Heart right ventricle (tissue), 16 donors: ENCODE results near the gene GSK3A. TPM values are rescaled to one million over a fixed set of nuclear protein-coding genes. Genes with fewer than 3 reads are reported as not detected.
A peak's percentile ranks its signal among the peaks of the same experiment; 100 is the strongest.

Source experiments
- ATAC-seq, 8 donors: fragments of 200-7000 bp; cut with Tn5 transposase; one replicate each; pipeline ENCODE4 v1.9.1; 2020; ENCODE audit warnings: mild to moderate bottlenecking in 8 of 8, moderate library complexity in 8 of 8, moderate number of reproducible peaks in 1 of 8
- DNase-seq, 2 donors: peaks; one replicate each; pipeline ENCODE4 v3.0.0-alpha.2; 2020
- H3K27ac ChIP-seq, 10 donors: fragments of 200-600 bp; sonication (generic) in 2 of 10; one replicate each; pipeline versions ENCODE4 v1.5.0 to v1.8.0; 2020 to 2022; ENCODE audit warnings: mild to moderate bottlenecking in 3 of 10
- H3K27me3 ChIP-seq, 7 donors: fragments of 200-600 bp; one replicate each; pipeline ENCODE4 v1.8.0; 2021 to 2022; ENCODE audit warnings: mild to moderate bottlenecking in 2 of 7
- H3K36me3 ChIP-seq, 9 donors: fragments of 200-600 bp; sonication (generic) in 1 of 9; one replicate each; pipeline versions ENCODE4 v1.5.0 to v1.8.0; 2020 to 2022; ENCODE audit warnings: mild to moderate bottlenecking in 2 of 9
- H3K4me1 ChIP-seq, 9 donors: fragments of 200-600 bp; sonication (generic) in 1 of 9; one replicate each; pipeline versions ENCODE4 v1.5.0 to v1.8.0; 2020 to 2022; ENCODE audit warnings: mild to moderate bottlenecking in 4 of 9
- H3K4me3 ChIP-seq, 10 donors: fragments of 200-600 bp; sonication (generic) in 2 of 10; one replicate each; pipeline versions ENCODE4 v1.5.0 to v1.8.0; 2020 to 2022; ENCODE audit warnings: mild to moderate bottlenecking in 7 of 10, moderate library complexity in 2 of 10
- H3K9me3 ChIP-seq, 11 donors: fragments of 200-600 bp in 10 of 11; sonication (generic) in 2 of 11; one replicate each; pipeline versions ENCODE4 v1.5.0 to v1.8.0; 2013 to 2022; ENCODE audit warnings: mild to moderate bottlenecking in 2 of 11, control low read depth in 1 of 11, moderate library complexity in 1 of 11
- WGBS, 2 donors: extraction: QIAGEN DNeasy Blood & Tissue Kit; methylation state at CpG; one replicate each; pipeline ENCODE4 v1.1.7; 2013; ENCODE audit warnings: inconsistent platforms in 1 of 2; 5-methylcytosine and 5-hydroxymethylcytosine counted together
- intact Hi-C, 10 donors: fragments of 100-400 bp; cut with DNase I; formaldehyde crosslinking; loops; one replicate each; pipeline versions ENCODE4 v1.11.1 to v1.14.2; 2022
- polyA plus RNA-seq, 2 donors: library from polyadenylated mRNA; stranded (reverse); fragments of 200-250 nt; gene quantifications; one replicate each; pipeline ENCODE4 v1.2.3, GENCODE V29; 2013
- total RNA-seq, 10 donors: library from RNA; stranded (reverse); fragmentation: NEBNext Ultra II Directional in 3 of 10; extraction: Animal tissue kit (Norgen Biotek cat#: 25700) in 3 of 10; gene quantifications; one replicate each; pipeline versions ENCODE4 v1.2.1 to v1.2.4, GENCODE V29; 2021 to 2023
- TF ChIP-seq, protein P1 (sequence below), 9 donors: fragments of 200-600 bp; sonication (generic) in 2 of 9; IDR thresholded peaks; one replicate each; pipeline versions ENCODE4 v1.5.0 to v1.8.0; 2021 to 2022; ENCODE audit warnings: antibody characterized with exemption in 9 of 9, mild to moderate bottlenecking in 5 of 9, moderate library complexity in 1 of 9
- donor health status: Arrhythmogenic right ventricular cardiomyopathy.
- donor health status: ischemic (EF 13 %, LVEDD 7.1; RV severe dilation, severe dysfunction).
- donor health status: healthy with polysubstance abuse.
- donor health status: DM: no; HTN: yes; CAD: no.
- donor health status: DM: no; HTN: no; CAD: no.
- donor health status: ischemic (EF 25% LVEDD 6.9; RV normal size, moderate dysfunction).
- donor health status: ischemic (EF 25% LVEDD 5.7; RV mildly dilated, moderate dysfunction).
- donor health status: healthy.
- donor health status: DM: yes; HTN: yes; CAD: no.
- donor health status: Ischemic cardiomyopathy.
- donor health status: ischemic (EF 35%, LVEDD 5.7; RV mildly dilated, moderate dysfunction).
- donor health status: nonischemic (EF 11% LVEDD 7.7; RV severe dilation, severe dysfunction).
- donor health status: DM: yes; HTN: yes; CAD: no.
- donor health status: PGD.
- donor health status: ischemic (EF 29% LVEDD 5.4; RV normal size, mild dysfunction).
- donor health status: nonischemic (EF 23%, LVEDD 6.1; RV moderate dilation, normal function).

The GSK3A gene
- total and polyA plus RNA-seq, 12 donors = 31.2 to 51.0 (median 36.4) TPM

DNA sequence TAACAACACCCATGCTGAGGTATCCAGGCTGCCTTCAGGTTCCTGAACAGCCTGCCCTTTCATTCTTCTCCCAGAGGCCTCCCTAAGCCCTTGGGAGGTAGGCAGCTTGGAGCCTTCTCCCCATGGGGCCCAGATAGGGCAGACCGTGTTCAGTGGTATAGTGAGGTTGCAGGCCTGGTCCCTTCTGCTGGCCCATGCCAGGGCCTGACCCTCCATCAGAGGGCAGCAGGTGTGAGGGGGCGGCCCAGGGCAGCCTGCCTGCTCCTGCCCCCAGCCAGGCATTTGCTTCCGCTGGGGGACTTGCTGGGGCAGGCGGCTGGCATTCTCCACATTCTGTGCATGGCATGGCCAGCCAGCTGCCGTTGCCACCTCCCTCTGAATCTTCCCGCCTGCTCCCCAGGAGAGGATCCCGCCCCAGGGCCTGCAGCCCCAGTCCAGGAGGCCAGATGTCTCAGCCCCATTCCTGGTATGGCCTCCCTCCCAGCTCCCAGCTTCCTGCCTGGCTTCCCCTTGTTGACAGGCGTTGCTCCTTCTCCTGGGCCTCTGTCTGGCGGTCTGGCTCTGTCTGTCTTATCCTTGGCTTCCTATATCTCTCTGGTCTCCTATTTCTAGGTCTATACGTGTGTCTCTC is 35.5 kb upstream of the GSK3A start:
- no peaks in the 10 kb centered on the region for H3K9me3 ChIP-seq
- H3K4me3 ChIP-seq = peak overlapping the region in 5 of 10 donors; percentile 4 to 89 (median 13)
- H3K27ac ChIP-seq = peak overlapping the region; percentile 31 to 99 (median 96)
- DNase-seq (peak in 1 of 2 donors; percentile 40), ATAC-seq (no peak)
- WGBS, 2 donors = 16 to 25% methylated on average over 10 of the region's 10 CpGs
- TF ChIP-seq, protein P1, sequence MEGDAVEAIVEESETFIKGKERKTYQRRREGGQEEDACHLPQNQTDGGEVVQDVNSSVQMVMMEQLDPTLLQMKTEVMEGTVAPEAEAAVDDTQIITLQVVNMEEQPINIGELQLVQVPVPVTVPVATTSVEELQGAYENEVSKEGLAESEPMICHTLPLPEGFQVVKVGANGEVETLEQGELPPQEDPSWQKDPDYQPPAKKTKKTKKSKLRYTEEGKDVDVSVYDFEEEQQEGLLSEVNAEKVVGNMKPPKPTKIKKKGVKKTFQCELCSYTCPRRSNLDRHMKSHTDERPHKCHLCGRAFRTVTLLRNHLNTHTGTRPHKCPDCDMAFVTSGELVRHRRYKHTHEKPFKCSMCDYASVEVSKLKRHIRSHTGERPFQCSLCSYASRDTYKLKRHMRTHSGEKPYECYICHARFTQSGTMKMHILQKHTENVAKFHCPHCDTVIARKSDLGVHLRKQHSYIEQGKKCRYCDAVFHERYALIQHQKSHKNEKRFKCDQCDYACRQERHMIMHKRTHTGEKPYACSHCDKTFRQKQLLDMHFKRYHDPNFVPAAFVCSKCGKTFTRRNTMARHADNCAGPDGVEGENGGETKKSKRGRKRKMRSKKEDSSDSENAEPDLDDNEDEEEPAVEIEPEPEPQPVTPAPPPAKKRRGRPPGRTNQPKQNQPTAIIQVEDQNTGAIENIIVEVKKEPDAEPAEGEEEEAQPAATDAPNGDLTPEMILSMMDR (IDR thresholded peaks at IDR 0.05) = no peak
- H3K27me3 ChIP-seq = no peaks in the 10 kb centered on the region
- peaks cover 48 to 86% (median 75%) of the 10 kb centered on the region in 9 donors for H3K4me1 ChIP-seq
- H3K36me3 ChIP-seq = peaks cover 0 to 38% (median 18%) of the 10 kb centered on the region in 9 donors
- intact Hi-C loops = loop anchor here in 6 of 10 donors (2.0 kb wide), 2 partner anchors 31 to 33 kb away; no protein-coding TSS in a partner anchor

DNA sequence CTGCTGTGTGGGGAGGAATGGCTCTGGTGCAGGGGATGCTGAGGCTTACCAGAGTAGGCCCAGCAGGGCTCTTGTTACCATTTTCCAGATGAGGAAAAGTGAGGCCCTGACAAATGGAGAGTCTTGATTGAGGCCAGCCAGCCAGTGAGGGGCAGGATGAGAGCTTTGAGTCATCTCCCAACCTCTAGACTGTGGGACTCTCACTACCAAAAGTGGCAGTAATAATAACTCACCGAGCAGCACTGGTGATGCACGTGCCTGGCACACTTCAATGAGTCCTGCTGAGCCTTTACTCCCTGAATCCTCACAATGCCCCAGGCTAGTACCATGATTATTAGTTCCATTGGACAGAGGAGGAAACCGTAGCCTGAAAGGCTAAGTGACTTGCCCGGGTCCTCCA is 34.4 kb upstream of the GSK3A start:
- peak overlapping the region in 9 of 10 donors; percentile 0 to 99 (median 95) for H3K27ac ChIP-seq
- H3K36me3 ChIP-seq = peaks cover 0 to 49% (median 27%) of the 10 kb centered on the region in 9 donors
- TF ChIP-seq, protein P1 (IDR thresholded peaks at IDR 0.05) = no peak
- no peak overlapping the region for H3K4me3 ChIP-seq
- H3K4me1 ChIP-seq = peaks cover 46 to 80% (median 65%) of the 10 kb centered on the region in 9 donors
- no peaks in the 10 kb centered on the region for H3K27me3 ChIP-seq
- WGBS, 2 donors = 83 to 84% methylated on average over 4 of the region's 4 CpGs
- DNase-seq = no peak
- ATAC-seq = no peak
- no peaks in the 10 kb centered on the region for H3K9me3 ChIP-seq
- intact Hi-C loops = no loop called here

DNA sequence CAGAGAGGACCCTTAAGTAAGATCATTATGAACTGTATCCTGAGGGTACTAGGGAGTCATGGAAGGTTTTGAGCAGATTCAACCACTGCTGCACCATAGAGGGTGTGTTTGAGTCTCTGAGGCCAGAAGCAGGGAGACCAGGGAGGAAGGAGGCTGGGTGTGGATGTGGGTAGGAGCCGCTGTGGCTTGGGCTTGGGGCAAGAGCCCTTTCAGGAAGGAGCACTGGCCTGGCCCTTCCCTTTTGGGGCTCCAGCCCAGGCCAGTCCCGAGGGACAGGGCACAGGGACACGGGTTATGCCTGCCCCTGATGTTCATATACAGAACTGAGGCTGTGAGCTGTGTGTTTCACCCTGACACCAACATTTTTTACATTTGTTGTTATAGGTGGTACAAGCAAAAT is 33.9 kb upstream of the GSK3A start:
- H3K27ac ChIP-seq = peak overlapping the region in 7 of 10 donors; percentile 0 to 99 (median 95)
- peak in 1 of 2 donors; percentile 3 for DNase-seq
- intact Hi-C loops = no loop called here
- ATAC-seq = no peak
- TF ChIP-seq, protein P1 (IDR thresholded peaks at IDR 0.05) = no peak
- H3K4me1 ChIP-seq = peaks cover 46 to 80% (median 64%) of the 10 kb centered on the region in 9 donors
- 51 to 54% methylated on average over 3 of the region's 3 CpGs for WGBS, 2 donors
- no peaks in the 10 kb centered on the region for H3K27me3 ChIP-seq
- H3K4me3 ChIP-seq = no peak overlapping the region
- H3K36me3 ChIP-seq = peaks cover 0 to 54% (median 27%) of the 10 kb centered on the region in 9 donors
- no peaks in the 10 kb centered on the region for H3K9me3 ChIP-seq

DNA sequence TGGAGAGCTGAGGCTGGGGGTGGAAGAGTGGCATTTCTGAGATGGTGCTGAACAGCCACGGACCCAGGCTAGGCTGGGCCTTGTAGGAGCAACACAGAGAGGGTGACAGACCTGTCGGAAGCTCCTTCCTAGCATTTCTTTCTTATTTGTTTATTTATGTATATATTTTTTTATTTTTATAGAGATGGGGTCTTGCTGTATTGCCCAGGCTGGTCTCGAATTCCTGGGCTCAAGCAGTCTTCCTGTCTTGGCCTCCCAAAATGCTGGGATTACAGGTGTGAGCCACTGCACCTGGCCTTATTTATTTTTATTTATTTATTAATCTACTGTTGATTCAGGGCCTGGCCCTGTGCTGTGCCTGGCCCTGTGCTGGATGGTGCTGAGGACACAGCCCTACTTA is 33.1 kb upstream of the GSK3A start:
- Histone ChIP-seq H3K27me3 (no peaks in the 10 kb centered on the region), H3K4me1 (peaks cover 49 to 80% (median 69%) of the 10 kb centered on the region in 9 donors), H3K36me3 (peaks cover 0 to 54% (median 27%) of the 10 kb centered on the region in 9 donors), H3K4me3 (no peak overlapping the region), H3K9me3 (no peaks in the 10 kb centered on the region), H3K27ac (peak overlapping the region in 6 of 10 donors; percentile 33 to 99 (median 96))
- ATAC-seq (no peak), DNase-seq (no peak)
- intact Hi-C loops = no loop called here
- WGBS, 2 donors = 90 to 94% methylated on average over 3 of the region's 3 CpGs
- TF ChIP-seq, protein P1 (IDR thresholded peaks at IDR 0.05) = no peak
